H9 (cell line): Measurements from ENCODE around the gene ATP5PB. TPM values are rescaled to one million over a fixed set of nuclear protein-coding genes. Genes with fewer than 3 reads are reported as not detected.

Experiments
- DNase-seq: peaks from one replicate; pipeline ENCODE4 v3.0.0-alpha.2; 2017
- H2AFZ ChIP-seq: one replicate; pipeline ENCODE4 v1.6.1; 2013; ENCODE audit warnings: mild to moderate bottlenecking, low read length, control low read depth, moderate library complexity
- H2AK5ac ChIP-seq: 2 replicates; pipeline ENCODE4 v1.6.1; 2013; ENCODE audit warnings: low read length, control low read depth, mixed read lengths; ENCODE audit not compliant: insufficient read length
- H2BK120ac ChIP-seq: one replicate; pipeline ENCODE4 v1.6.1; 2013; ENCODE audit warnings: low read depth, mild to moderate bottlenecking, low read length, control low read depth, inconsistent platforms; ENCODE audit not compliant: poor library complexity, severe bottlenecking
- H2BK12ac ChIP-seq: 2 replicates; pipeline ENCODE4 v1.6.1; 2013; ENCODE audit warnings: low read length, control low read depth, mixed read lengths, low read depth; ENCODE audit not compliant: insufficient read length
- H2BK15ac ChIP-seq: 2 replicates; pipeline ENCODE4 v1.6.1; 2013; ENCODE audit warnings: low read depth, low read length, control low read depth
- H2BK20ac ChIP-seq: one replicate; pipeline ENCODE4 v1.6.1; 2013; ENCODE audit warnings: low read depth, mild to moderate bottlenecking, low read length, control low read depth, inconsistent platforms; ENCODE audit not compliant: poor library complexity, severe bottlenecking
- H2BK5ac ChIP-seq: 2 replicates; pipeline ENCODE4 v1.6.1; 2013; ENCODE audit warnings: low read length, control low read depth, mixed read lengths; ENCODE audit not compliant: insufficient read length
- H3K14ac ChIP-seq: 2 replicates; pipeline ENCODE4 v1.6.1; 2013; ENCODE audit warnings: low read length, control low read depth; ENCODE audit not compliant: insufficient read depth
- H3K18ac ChIP-seq: 2 replicates; pipeline ENCODE4 v1.6.1; 2013; ENCODE audit warnings: low read depth, mild to moderate bottlenecking, mixed read lengths, low read length, control low read depth; ENCODE audit not compliant: insufficient read length
- H3K23ac ChIP-seq: 2 replicates; pipeline ENCODE4 v1.6.1; 2013; ENCODE audit warnings: low read length, control low read depth, mixed read lengths, low read depth; ENCODE audit not compliant: insufficient read length
- H3K23me2 ChIP-seq: 2 replicates; pipeline ENCODE4 v1.6.1; 2013; ENCODE audit warnings: low read depth, mild to moderate bottlenecking, mixed read lengths, low read length, control low read depth; ENCODE audit not compliant: insufficient read length, poor library complexity, severe bottlenecking
- H3K27ac ChIP-seq: 2 replicates; pipeline ENCODE4 v1.5.1; 2013; ENCODE audit warnings: low read length, control low read depth, mixed read lengths, low read depth; ENCODE audit not compliant: insufficient read length
- H3K27me3 ChIP-seq: 2 replicates; pipeline ENCODE4 v1.6.1; 2013; ENCODE audit warnings: low read length, control low read depth, inconsistent platforms; ENCODE audit not compliant: insufficient read depth
- H3K4ac ChIP-seq: 2 replicates; pipeline ENCODE4 v1.6.1; 2013; ENCODE audit warnings: low read depth, mild to moderate bottlenecking, control low read depth, inconsistent platforms, low read length, moderate library complexity
- H3K4me1 ChIP-seq: 2 replicates; pipeline ENCODE4 v1.6.1; 2013; ENCODE audit warnings: low read length, control low read depth, inconsistent platforms; ENCODE audit not compliant: insufficient read depth
- H3K4me2 ChIP-seq: 2 replicates; pipeline ENCODE4 v1.6.1; 2013; ENCODE audit warnings: low read length, control low read depth, mixed read lengths; ENCODE audit not compliant: insufficient read length, insufficient read depth
- H3K56ac ChIP-seq: 2 replicates; pipeline ENCODE4 v1.6.1; 2013; ENCODE audit warnings: low read depth, mild to moderate bottlenecking, mixed read lengths, low read length, control low read depth; ENCODE audit not compliant: insufficient read length
- H3K79me1 ChIP-seq: 2 replicates; pipeline ENCODE4 v1.6.1; 2013; ENCODE audit warnings: low read depth, mild to moderate bottlenecking, moderate library complexity, low read length, control low read depth, inconsistent platforms; ENCODE audit not compliant: insufficient read depth, poor library complexity, severe bottlenecking
- H3K79me2 ChIP-seq: 2 replicates; pipeline ENCODE4 v1.6.1; 2013; ENCODE audit warnings: low read length, control low read depth, inconsistent platforms; ENCODE audit not compliant: insufficient read depth
- H3K9ac ChIP-seq: 2 replicates; pipeline ENCODE4 v1.6.1; 2013; ENCODE audit warnings: low read length, control low read depth, mixed read lengths; ENCODE audit not compliant: insufficient read length; ENCODE audit errors: extremely low read depth
- H3K9me3 ChIP-seq: one replicate; pipeline ENCODE4 v1.6.1; 2013; ENCODE audit warnings: low read depth, low read length, inconsistent platforms; ENCODE audit not compliant: control insufficient read depth
- H3T11ph ChIP-seq: one replicate; pipeline ENCODE4 v1.6.1; 2013; ENCODE audit warnings: mild to moderate bottlenecking, low read length, control low read depth, inconsistent platforms
- H4K20me1 ChIP-seq: one replicate; pipeline ENCODE4 v1.6.1; 2013; ENCODE audit not compliant: control insufficient read depth, insufficient read length, insufficient read depth
- H4K5ac ChIP-seq: 2 replicates; pipeline ENCODE4 v1.6.1; 2013; ENCODE audit warnings: low read depth, mild to moderate bottlenecking, mixed read lengths, low read length, control low read depth; ENCODE audit not compliant: insufficient read length
- H4K8ac ChIP-seq: replicated peaks from 2 replicates; pipeline ENCODE4 v1.6.1; 2013; ENCODE audit warnings: low read length, control low read depth, mixed read lengths, low read depth; ENCODE audit not compliant: insufficient read length
- H4K91ac ChIP-seq: 2 replicates; pipeline ENCODE4 v1.6.1; 2013; ENCODE audit warnings: low read depth, mild to moderate bottlenecking, moderate library complexity, mixed read lengths, low read length, control low read depth; ENCODE audit not compliant: insufficient read length
- H3K27ac Mint-ChIP-seq, 3 experiments: 2 replicates in 2 of 3; 3 replicates in 1 of 3; pipeline ENCODE4 v1.8.0; 2020 to 2021; ENCODE audit warnings: mixed read lengths in 3 of 3, mild to moderate bottlenecking in 1 of 3, moderate library complexity in 1 of 3
- H3K27me3 Mint-ChIP-seq: 2 replicates; pipeline ENCODE4 v1.8.0; 2021; ENCODE audit warnings: low read depth, mild to moderate bottlenecking, moderate library complexity, mixed read lengths
- H3K36me3 Mint-ChIP-seq, 3 experiments: 2 replicates in 2 of 3; 3 replicates in 1 of 3; pipeline ENCODE4 v1.8.0; 2020 to 2021; ENCODE audit warnings: low read depth in 3 of 3, mixed read lengths in 3 of 3; ENCODE audit not compliant: insufficient read depth in 1 of 3
- H3K4me1 Mint-ChIP-seq, 2 experiments: 2 replicates each; pipeline ENCODE4 v1.8.0; 2020; ENCODE audit warnings: mixed read lengths in 2 of 2
- H3K4me3 Mint-ChIP-seq, 2 experiments: 2 replicates in 1 of 2; 3 replicates in 1 of 2; pipeline ENCODE4 v1.8.0; 2020 to 2021; ENCODE audit warnings: mild to moderate bottlenecking in 2 of 2, mixed read lengths in 2 of 2, moderate library complexity in 1 of 2
- H3K9me3 Mint-ChIP-seq, 2 experiments: 2 replicates in 1 of 2; 3 replicates in 1 of 2; pipeline ENCODE4 v1.8.0; 2020; ENCODE audit warnings: mild to moderate bottlenecking in 2 of 2, mixed read lengths in 2 of 2, moderate library complexity in 1 of 2
- CTCF ChIP-seq: fragments of 200-600 bp; sonication (generic); conservative IDR thresholded peaks from 3 replicates; pipeline ENCODE4 v1.8.0; 2021; ENCODE audit warnings: antibody characterized with exemption, mild to moderate bottlenecking
- whole genome bisulfite sequencing: extraction: QIAGEN DNeasy Blood & Tissue Kit; methylation state at CpG from one replicate; pipeline ENCODE4 v1.1.7; 2013; ENCODE audit warnings: missing lambda C conversion rate, low lambda C conversion rate, mixed read lengths; ENCODE audit not compliant: insufficient read length; ENCODE audit errors: extremely low coverage; 5-methylcytosine and 5-hydroxymethylcytosine counted together
- total RNA-seq: library from RNA; stranded (reverse); gene quantifications from 2 replicates; pipeline ENCODE4 v1.2.1, GENCODE V29; 2021

ATP5PB gene
- total RNA-seq, 1 experiment from 2014 or later, result 250 TPM

GRCh38 chr1:111471012-111471411, 21.7 kb downstream of the ATP5PB start:
- no peaks in the 10 kb centered on the region for H3K4me1 Mint-ChIP-seq
- Histone ChIP-seq H3T11ph (no peak overlapping the region), H3K56ac (no peak overlapping the region), H3K9me3 (no peaks in the 10 kb centered on the region), H2BK12ac (no peak overlapping the region), H2AFZ (no peak overlapping the region), H3K4me2 (no peak overlapping the region), H3K79me2 (no peaks in the 10 kb centered on the region), H4K5ac (no peak overlapping the region), H4K91ac (no peak overlapping the region), H2BK120ac (no peak overlapping the region), H3K4me1 (no peaks in the 10 kb centered on the region), H3K18ac (no peak overlapping the region), H3K4ac (no peak overlapping the region), H3K14ac (no peak overlapping the region), H3K27ac (no peak overlapping the region), H3K23ac (no peak overlapping the region), H3K79me1 (no peaks in the 10 kb centered on the region), H2AK5ac (no peak overlapping the region), H2BK20ac (no peak overlapping the region), H3K23me2 (no peaks in the 10 kb centered on the region), H3K9ac (no peak overlapping the region), H2BK5ac (no peak overlapping the region), H2BK15ac (no peak overlapping the region), H3K27me3 (no peaks in the 10 kb centered on the region), H4K8ac (no peak overlapping the region), H4K20me1 (no peaks in the 10 kb centered on the region)
- WGBS, result no CpG with 5 or more reads among the region's 3 CpGs
- no peak for TF ChIP-seq CTCF
- no peaks in the 10 kb centered on the region for H3K9me3 Mint-ChIP-seq
- H3K27me3 Mint-ChIP-seq, result no peaks in the 10 kb centered on the region
- DNase-seq, result no peak
- H3K27ac Mint-ChIP-seq, result no peak overlapping the region
- no peak overlapping the region for H3K4me3 Mint-ChIP-seq
- no peaks in the 10 kb centered on the region; a peak in 1 of 7 replicates for H3K36me3 Mint-ChIP-seq
